GM18499 (cell line): ENCODE data around the gene C2CD2L.
"Not testable (repeated sequence)": the region's sequence is repeated elsewhere in the genome, so short reads cannot be mapped to it uniquely, and the experiment has no call there.

Source experiments
- ATAC-seq: cut with Tn5 transposase; IDR thresholded peaks from one replicate; pipeline ENCODE4 v1.9.1; 2021; ENCODE audit warnings: moderate number of reproducible peaks; ENCODE audit not compliant: insufficient read depth, unreplicated experiment

C2CD2L gene

GRCh38 chr11:119112314-119113020, 5.3 kb downstream of the C2CD2L start:
- no peak for ATAC-seq

GRCh38 chr11:119113716-119114115, 6.6 kb downstream of the C2CD2L start:
- no peak for ATAC-seq

GRCh38 chr11:119114351-119114750, 7.2 kb downstream of the C2CD2L start:
- ATAC-seq, result no peak

- no peak for ATAC-seq
Observed at GRCh38 chr11:119115484-119116234, 8.5 kb downstream of the C2CD2L start.

- ATAC-seq, result no peak
Observed at GRCh38 chr11:119116235-119116594, 9.1 kb downstream of the C2CD2L start.

GRCh38 chr11:119116601-119117000, 9.5 kb downstream of the C2CD2L start:
- ATAC-seq, result no peak

GRCh38 chr11:119117004-119117706, 10.0 kb downstream of the C2CD2L start:
- ATAC-seq, result no peak

GRCh38 chr11:119118227-119118626, 11.1 kb downstream of the C2CD2L start:
- ATAC-seq, result no peak

- no peak for ATAC-seq
Observed at GRCh38 chr11:119118946-119119345, 11.8 kb downstream of the C2CD2L start.

- ATAC-seq, result no peak
Observed at GRCh38 chr11:119120639-119121007, 13.5 kb downstream of the C2CD2L start.

GRCh38 chr11:119121008-119121810, 14.1 kb downstream of the C2CD2L start, which contains the start of gene HINFP:
TSS of gene HINFP (plus strand) at chr11:119121580. CDS start at chr11:119126945, 5,365 bp downstream.
- ATAC-seq, result peak; percentile 92

GRCh38 chr11:119121811-119122124, 14.6 kb downstream of the C2CD2L start:
- peak; percentile 2 for ATAC-seq

GRCh38 chr11:119125821-119126220, 18.7 kb downstream of the C2CD2L start:
- ATAC-seq, result no peak

GRCh38 chr11:119126675-119127268, 19.6 kb downstream of the C2CD2L start:
- ATAC-seq, result no peak

- no peak for ATAC-seq
Observed at GRCh38 chr11:119130662-119131061, 23.5 kb downstream of the C2CD2L start.

GRCh38 chr11:119134389-119134978, 27.3 kb downstream of the C2CD2L start:
- no peak for ATAC-seq

- ATAC-seq, result not testable (repeated sequence)
Observed at GRCh38 chr11:119139276-119139675, 32.1 kb downstream of the C2CD2L start.

GRCh38 chr11:119144825-119145486, 37.8 kb downstream of the C2CD2L start:
- ATAC-seq, result no peak

- no peak for ATAC-seq
Observed at GRCh38 chr11:119145551-119145950, 38.4 kb downstream of the C2CD2L start.
